GM12865 (cell line): ENCODE results near the gene AIP.

Experiments used
- DNase-seq: peaks from one replicate; pipeline ENCODE4 v3.0.0; 2010; ENCODE audit warnings: low read depth
- H3K4me3 ChIP-seq: 2 replicates; pipeline ENCODE4 v1.5.1; 2011; ENCODE audit warnings: mild to moderate bottlenecking, low read depth, low read length, control low read depth
- CTCF ChIP-seq: IDR thresholded peaks from 2 replicates; pipeline ENCODE4 v1.5.1; 2011; ENCODE audit warnings: low read length, control low read depth, low read depth, inconsistent platforms; ENCODE audit not compliant: insufficient read depth; ENCODE audit errors: missing control alignments

AIP gene

DNA sequence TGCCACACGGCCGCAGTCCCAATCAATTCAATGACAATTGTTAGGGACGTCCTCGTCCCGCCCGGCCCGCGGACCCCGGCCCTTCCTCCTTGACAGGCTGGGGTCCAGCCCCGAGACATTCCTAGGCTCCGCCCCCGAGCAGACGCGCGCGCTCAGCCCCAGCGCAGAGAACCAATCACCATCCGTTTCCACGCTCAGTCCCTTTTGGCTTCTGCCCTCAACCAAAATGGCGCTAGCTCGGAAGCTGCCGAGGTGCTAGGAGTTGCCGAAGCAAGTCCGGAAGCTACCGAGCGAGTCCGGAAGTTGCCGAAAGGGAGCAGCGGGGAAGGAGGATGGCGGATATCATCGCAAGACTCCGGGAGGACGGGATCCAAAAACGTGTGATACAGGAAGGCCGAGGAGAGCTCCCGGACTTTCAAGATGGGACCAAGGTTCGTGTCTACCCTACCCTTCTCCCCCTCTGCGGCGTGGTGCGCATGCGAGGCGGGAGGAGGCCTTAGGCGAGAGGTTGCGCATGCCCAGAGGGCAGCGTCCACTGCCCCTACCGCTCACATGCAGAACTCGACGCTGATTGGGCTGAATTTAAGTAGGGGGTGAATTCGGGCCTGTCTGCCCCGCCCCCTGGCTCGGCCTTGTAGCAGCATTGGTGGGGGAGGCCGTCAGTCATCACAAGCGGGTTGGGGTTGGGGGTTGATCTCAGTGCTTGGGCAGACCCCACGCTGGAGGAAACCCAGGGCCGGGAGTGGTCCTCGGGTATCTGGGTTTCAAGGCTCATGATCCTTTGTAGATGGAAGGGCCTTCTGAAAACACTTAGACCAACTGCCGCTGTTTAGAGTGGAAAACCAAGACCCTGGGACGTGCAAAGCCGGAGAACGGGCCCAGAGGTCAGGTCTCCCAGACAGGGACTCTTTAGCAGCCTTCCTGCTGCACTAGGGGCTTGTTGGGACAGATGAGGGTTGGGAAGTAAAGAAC, at the start of gene AIP:
Gene AIP (plus strand): TSS at position 200 of the 972 bp plus-strand sequence. CDS start 133 bp downstream, at position 333.
- peak; percentile 99 for DNase-seq
- no peak for TF ChIP-seq CTCF
- H3K4me3 ChIP-seq, result peak within 1 kb of the TSS; percentile 69

DNA sequence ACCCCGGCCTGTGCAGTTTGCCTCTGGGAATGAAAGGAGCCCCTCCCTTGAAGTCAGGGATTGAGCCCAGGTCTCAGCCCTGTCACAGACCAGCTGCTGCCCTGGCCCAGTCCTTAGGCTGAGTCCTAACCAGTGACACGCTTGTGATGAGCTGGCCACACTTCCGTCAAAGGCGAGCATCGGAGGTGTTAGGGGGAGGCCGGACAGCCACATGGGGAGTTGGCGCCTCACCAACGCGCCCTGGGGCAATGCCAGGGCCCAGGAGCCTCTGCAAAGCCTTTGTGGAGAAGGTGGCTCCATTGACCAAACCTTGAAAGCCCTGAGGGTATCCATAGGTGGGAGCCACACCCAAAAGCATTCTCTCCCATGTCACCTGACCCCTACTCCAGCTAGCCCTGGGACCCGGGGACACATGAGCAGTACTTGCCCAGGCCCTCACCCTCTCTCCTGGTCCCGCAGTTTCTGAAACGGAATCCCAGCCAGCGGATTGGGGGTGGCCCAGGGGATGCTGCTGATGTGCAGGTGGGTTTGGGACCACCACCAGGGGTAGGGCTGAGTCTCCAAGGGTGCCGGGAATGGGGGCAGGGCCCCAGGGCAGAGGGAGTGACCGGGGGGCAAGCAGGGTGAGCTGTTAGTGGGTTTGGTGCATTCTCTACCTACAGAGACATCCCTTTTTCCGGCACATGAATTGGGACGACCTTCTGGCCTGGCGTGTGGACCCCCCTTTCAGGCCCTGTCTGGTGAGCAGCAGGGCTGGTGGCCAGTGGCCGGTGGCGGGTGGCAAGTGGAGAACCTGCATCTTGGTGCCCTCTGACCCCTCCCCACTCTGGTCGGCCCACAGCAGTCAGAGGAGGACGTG, 49.1 kb upstream of the AIP start:
- TF ChIP-seq CTCF, result no peak
- no peak overlapping the region; the same call in 1 of the 2 replicates for H3K4me3 ChIP-seq
- DNase-seq, result peak; percentile 37

GRCh38 chr11:67434395-67434881, 48.4 kb upstream of the AIP start:
- peak; percentile 46 for DNase-seq
- no peak for TF ChIP-seq CTCF
- peak overlapping the region; percentile 88 for H3K4me3 ChIP-seq

GRCh38 chr11:67435031-67435726, 47.6 kb upstream of the AIP start:
- peak; percentile 15 for DNase-seq
- TF ChIP-seq CTCF, result no peak

DNA sequence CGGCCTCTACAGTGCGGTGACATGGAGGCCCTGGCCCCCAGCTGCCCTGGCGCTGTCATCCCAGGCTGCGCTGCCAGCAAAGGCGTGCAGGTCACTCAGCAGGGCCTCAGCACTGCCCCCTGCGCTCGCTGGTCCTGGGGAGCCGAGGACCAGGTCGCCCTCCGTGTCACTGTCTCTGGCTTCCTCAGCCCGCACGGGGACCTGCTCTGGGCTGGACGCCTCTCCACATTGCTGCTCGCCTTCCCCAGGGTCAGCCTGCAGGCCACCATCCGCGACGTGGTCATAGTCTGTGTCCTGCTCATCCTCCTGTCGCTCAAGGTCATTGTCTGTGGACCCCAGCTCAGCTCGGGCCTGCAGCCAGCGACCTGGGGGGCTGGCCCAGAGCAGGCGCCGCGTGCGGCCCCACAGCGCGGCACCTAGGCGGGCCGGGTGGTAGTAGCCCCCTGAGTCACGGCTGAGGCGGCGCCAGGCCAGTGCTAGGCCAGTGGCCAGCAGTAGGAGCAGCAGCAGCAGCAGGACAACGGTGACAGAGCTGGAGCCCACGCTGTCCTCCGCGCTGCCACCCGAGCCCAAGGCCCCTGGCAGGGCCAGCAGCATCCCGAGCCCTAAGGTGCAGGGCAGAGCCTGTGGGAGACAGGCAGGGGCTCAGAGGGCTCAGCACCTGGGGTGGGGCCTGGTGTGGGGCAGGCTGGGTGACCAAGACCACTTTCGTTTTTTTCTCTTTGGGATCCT, 46.9 kb upstream of the AIP start:
- H3K4me3 ChIP-seq, result peak overlapping the region; percentile 88
- no peak for TF ChIP-seq CTCF
- peak; percentile 21 for DNase-seq

More at GRCh38 chr11:67435031-67435726, 47.6 kb upstream of the AIP start:
- peak overlapping the region; percentile 88 for H3K4me3 ChIP-seq
